ENCODE results near the gene SMURF2.

SMURF2 gene

DNA sequence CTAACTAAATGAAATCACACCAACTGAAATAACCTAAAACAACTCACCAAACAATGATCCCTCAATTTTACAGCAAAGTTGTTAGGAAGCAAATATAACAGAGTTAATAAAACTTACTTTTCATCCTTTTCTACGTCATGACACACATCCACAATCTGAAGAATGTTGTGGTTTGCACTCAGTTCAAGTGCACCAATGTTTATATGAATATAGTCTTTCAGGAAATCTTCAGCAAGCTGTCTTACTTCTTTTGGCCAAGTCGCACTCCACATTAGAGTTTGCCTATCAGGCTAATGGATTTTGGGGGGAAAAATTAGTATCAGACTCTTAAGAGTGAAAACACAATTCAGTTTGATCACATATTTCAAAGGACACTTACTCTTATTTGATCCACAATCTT is 159.3 kb downstream of the SMURF2 start:
- DNase-seq (ENCODE audit: low spot score), result no peak

DNA sequence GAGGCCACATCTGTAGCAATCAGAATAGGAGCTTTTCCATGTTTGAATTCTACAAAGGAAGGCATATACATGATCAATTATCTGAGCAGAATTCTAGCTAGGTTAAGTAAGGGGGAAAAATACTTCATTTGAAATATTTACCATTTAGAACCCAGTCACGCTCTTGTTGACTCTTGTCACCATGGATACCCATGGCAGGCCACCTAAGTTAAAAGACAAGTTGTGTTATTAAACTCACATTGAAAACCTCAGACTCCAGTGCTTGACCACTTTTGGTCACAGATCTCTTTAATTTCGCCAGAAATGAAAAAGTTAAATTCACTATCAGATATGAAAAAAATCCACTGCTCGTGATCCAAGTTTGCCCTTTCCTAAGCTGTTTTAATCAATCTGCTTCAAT is 160.1 kb downstream of the SMURF2 start:
- DNase-seq (ENCODE audit: low spot score), result no peak

DNA sequence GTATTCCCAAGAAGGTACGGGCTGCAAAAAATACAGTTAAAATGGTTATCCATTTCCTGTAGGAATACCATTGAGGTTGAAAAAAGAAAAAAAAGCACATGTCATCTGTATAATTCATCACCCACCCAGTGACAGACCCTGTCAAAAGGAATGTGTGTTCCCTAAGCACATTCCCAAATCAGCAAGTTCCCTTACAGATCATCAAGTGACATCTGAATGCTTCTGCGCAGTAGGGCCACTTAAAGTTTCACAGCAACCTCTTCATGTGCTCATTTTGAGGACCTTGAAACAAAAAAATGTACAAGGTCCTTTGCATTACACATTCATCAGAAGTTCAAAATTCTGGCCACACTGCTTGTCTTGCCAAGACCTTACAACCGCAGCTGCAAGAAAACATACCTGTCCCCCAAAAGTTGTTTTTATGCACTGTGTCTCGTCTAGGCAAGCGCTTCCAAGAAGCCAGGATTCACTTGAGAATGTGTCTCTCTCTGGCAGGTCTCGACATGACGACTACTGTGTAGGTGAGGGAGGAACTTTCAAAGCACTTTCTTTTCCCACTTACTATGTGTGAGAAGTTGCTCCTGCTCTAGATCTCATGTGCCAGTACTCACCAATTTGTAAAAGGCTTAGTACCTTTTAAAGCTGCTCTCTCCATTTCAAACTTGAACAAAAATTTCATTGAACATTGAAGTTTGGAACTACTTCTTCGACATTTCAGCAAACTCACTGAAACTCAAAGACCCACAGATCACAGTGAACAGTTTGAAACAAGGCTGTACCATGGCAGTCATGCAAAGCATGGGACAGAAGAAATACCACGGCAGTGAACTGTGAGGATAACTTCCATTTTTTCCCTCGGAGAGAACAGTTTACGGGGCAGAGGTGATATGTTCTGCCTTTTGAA is 161.0 kb downstream of the SMURF2 start:
- no peak for DNase-seq (ENCODE audit: low spot score)

DNA sequence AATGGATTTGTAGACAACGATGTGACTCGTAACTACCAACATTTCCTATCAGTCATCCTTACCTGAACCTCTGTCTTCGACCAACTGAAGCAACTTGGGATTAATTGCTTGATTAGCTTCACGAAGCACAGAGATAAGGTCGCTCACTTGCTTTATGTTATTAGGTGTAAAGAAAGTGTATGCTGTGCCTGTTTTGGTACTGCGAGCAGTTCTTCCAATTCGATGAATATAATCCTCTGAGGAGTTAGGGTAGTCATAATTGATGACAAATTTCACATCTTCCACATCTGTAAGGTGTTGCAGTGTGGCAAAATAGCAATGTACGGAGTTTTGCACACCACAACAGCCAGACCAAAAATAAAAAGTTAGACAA is 161.6 kb downstream of the SMURF2 start:
- no peak for DNase-seq (ENCODE audit: low spot score)

DNA sequence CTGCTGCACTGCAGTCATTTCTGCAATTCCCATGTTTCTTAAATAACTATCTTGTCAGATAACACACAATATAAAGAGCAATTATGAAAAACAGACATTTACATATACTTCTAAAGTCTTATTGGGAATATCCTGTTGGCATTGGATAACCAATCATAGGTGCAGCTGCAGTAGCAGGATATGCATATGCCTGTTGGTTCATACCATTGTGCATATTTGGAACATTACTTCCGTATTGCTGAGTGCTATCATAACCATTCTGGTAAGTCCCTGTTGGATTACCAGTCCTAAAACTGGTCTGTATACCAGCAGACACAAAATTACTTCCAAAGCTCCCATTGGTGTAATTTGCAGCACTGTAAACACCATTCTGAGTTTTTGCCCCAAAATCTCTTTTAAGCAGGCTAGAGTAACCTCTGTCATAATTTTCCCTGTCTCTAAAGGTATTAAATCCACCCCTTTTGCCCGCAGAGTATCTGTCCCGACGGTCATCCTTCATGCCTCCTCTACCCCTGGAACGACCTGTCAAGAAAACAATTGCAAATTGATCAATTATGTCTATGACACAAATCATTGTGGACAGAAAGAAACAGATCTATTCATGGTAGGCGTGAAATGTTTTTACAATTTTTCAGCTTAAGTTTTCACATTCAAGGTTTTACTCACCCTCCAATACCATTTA is 162.2 kb downstream of the SMURF2 start:
- no peak for DNase-seq (ENCODE audit: low spot score)

DNA sequence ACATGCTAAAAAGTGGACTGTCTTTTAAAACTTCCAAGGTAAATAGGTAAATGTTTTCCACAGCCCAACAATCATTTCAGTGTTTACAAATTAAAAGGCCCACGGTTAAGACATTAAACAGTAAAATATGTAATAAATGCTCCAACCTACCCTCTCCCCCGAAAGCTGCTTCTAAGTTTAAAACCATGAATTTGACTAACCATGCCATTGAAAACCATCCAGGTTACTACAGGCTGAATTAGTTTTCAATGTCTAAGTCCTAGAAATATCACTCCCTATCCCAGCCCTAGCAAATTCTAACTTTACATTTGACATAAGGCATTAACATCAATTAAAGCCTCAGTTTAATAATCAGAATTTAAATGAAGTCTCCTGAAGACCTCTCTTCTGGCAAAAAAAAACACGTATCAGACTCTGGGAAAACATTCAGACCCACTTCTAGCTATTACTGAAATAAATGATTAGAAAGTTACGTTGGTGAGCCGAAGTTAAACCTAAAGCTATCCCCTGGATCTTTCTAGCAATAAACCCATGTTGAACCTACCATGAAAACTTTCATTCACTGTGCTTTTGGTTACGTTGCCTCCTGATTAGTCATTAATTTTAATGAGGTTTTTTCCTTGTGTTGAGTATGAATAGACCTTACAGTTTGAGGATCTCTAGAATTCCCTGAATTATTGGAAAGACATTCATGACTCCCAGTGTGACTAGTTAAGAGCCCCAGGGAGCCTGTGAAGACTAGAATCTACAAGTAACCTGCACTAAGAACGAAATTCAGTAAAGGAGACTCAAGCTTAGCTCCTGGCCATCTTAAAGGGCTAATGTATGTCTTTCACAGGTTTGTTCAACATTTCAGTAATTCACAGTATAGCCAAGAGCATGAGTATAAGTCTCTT is 163.6 kb downstream of the SMURF2 start:
- DNase-seq (ENCODE audit: low spot score), result no peak

DNA sequence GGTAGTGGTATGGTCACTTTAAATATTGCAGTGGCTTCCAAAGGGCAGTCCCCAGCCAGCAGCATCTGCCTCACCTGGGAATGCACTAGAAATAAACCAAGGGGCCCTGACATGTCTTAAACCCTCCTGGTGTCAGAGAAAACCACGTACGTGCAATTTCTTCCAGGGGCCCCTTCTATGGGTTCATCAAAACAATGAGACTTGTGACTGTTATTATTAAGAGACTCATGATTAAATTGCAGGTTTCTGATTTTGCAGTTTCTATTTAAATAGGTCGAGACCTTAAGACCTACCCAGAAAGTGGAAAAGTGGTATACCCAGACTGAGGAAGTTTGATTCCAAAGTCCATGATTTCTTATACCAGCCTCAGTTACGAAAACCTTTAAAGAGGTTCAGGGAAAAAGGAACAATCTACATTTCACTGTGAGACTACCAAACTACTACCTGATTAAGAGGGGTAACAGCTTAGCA is 164.5 kb downstream of the SMURF2 start:
- no peak for DNase-seq (ENCODE audit: low spot score)

DNA sequence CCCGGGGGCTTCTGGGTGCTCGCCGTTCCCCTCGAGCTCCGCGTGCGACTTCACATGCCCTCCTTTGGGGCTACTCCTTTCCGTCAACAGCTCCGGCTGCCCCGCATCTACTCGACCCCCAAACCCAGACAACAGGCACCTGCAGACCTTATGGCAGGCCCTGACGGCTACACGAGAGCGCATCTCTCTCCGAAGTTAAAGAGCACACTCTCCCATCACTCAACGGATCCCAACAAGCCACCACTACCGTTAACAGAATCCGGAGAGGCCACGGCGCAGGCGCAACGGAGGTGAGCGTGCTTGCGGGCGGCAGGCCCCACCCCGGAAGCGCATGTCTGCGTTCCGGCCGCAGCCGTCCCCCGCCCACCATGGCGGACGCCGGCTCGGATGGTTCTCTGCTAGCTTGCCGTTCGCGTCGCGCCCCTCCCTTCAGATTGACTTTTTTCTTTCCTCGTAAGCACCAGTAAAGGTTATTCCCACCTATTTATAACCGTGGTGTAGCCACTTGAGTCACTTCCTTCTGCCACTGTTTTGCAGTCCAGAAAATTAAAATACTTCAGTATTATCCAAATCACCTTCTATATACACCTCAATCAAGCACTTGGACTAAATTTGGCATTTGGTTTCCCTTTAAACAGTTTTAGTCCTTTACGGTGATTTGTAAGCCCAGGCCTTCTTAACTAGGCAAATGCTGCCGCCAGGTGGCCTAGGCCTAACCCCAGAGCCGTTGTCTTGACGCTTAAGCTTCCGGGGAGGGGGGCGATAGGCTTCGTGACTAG is 165.1 kb downstream of the SMURF2 start, which contains the start of gene POLG2:
Gene POLG2 (minus strand): TSS at position 269 of the 779 bp plus-strand sequence. CDS start 86 bp downstream, at position 183.
- peak; percentile 94 for DNase-seq (ENCODE audit: low spot score)

DNA sequence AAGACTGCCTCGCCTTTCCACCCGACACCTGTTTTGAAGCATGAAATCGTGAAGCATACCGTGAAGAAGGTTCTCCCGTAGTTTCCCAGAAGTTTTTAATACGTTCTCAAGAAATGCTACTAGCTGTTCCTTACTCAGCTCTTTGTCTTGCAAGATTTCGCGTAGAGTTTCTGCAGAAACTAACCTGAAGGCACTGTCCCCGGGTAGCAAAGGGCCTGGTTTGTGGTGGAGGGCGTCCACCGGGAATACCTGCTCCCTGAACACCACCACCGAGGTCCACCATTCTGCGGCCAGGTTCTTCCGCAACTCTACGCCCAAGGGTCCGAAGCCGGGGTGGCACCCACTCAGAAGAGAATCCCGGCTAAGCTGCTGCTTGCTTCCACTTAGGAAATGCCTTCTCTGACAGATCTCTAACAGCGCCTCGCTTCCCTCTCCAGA is 165.7 kb downstream of the SMURF2 start:
- no peak for DNase-seq (ENCODE audit: low spot score)
